Type B pancreatic cell (in vitro differentiated cells): ENCODE data around the gene RARA. TPM values are rescaled to one million over a fixed set of nuclear protein-coding genes. Genes with fewer than 3 reads are reported as not detected.
A peak's percentile ranks its signal among the peaks of the same experiment; 100 is the strongest.
"Not testable (repeated sequence)": the region's sequence is repeated elsewhere in the genome, so short reads cannot be mapped to it uniquely, and the experiment has no call there.

Experiments used
- DNase-seq: peaks from one replicate; pipeline ENCODE4 v3.0.0; 2021; ENCODE audit warnings: mixed read lengths; ENCODE audit not compliant: unreplicated experiment; ENCODE audit errors: extremely low spot score
- H3K27ac Mint-ChIP-seq: 2 replicates; pipeline ENCODE4 v1.8.0; 2021; ENCODE audit warnings: mild to moderate bottlenecking, mixed read lengths
- H3K27me3 Mint-ChIP-seq: 2 replicates; pipeline ENCODE4 v1.8.0; 2021; ENCODE audit warnings: mixed read lengths
- H3K36me3 Mint-ChIP-seq: 2 replicates; pipeline ENCODE4 v1.8.0; 2021; ENCODE audit warnings: mixed read lengths
- H3K4me1 Mint-ChIP-seq: one replicate; pipeline ENCODE4 v1.8.0; 2021; ENCODE audit warnings: mixed read lengths; ENCODE audit not compliant: unreplicated experiment
- H3K4me3 Mint-ChIP-seq: 2 replicates; pipeline ENCODE4 v1.8.0; 2021; ENCODE audit warnings: mild to moderate bottlenecking, mixed read lengths
- H3K9me3 Mint-ChIP-seq: 2 replicates; pipeline ENCODE4 v1.8.0; 2021; ENCODE audit warnings: mixed read lengths
- CTCF ChIP-seq: fragments of 200-600 bp; sonication (generic); conservative IDR thresholded peaks from 2 replicates; pipeline ENCODE4 v1.5.0; 2021; ENCODE audit warnings: antibody characterized with exemption, mild to moderate bottlenecking
- total RNA-seq: library from RNA; stranded (reverse); gene quantifications from 2 replicates; pipeline ENCODE4 v1.2.1, GENCODE V29; 2021; ENCODE audit warnings: low replicate concordance

RARA gene
- total RNA-seq, 1 donor from 2014 or later: 34.3 TPM

- H3K9me3 Mint-ChIP-seq: peaks cover 11% of the 10 kb centered on the region
- H3K27me3 Mint-ChIP-seq: no peaks in the 10 kb centered on the region
- H3K27ac Mint-ChIP-seq: no peak overlapping the region
- peaks cover 6% of the 10 kb centered on the region for H3K36me3 Mint-ChIP-seq
- H3K4me3 Mint-ChIP-seq: no peak overlapping the region
- H3K4me1 Mint-ChIP-seq: peaks cover 8% of the 10 kb centered on the region
- no peak for TF ChIP-seq CTCF
- DNase-seq: no peak
Observed at GRCh38 chr17:40373324-40373723, 64.3 kb downstream of the RARA start.

DNA sequence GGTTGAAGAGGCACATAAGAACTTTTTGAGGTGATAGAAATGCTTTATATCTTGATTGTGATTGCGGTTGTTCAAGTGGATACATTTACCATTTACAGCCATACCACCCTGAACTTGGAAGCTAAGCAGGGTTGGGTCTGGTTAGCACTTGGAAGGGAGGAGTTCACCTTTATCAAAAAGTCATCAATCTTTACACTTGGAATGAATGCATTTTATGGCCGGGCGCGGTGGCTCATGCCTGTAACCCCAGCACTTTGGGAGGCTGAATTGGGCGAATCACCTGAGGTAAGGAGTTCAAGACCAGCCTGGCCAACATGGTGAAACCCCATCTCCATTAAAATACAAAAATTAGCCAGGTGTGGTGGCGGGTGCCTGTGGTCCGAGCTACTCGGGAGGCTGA, 65.0 kb downstream of the RARA start:
- Mint-ChIP-seq H3K4me3 (no peak overlapping the region), H3K4me1 (peaks cover 8% of the 10 kb centered on the region), H3K9me3 (peaks cover 11% of the 10 kb centered on the region), H3K36me3 (peaks cover 6% of the 10 kb centered on the region), H3K27me3 (no peaks in the 10 kb centered on the region), H3K27ac (no peak overlapping the region)
- TF ChIP-seq CTCF: no peak
- peak; percentile 25 for DNase-seq

DNA sequence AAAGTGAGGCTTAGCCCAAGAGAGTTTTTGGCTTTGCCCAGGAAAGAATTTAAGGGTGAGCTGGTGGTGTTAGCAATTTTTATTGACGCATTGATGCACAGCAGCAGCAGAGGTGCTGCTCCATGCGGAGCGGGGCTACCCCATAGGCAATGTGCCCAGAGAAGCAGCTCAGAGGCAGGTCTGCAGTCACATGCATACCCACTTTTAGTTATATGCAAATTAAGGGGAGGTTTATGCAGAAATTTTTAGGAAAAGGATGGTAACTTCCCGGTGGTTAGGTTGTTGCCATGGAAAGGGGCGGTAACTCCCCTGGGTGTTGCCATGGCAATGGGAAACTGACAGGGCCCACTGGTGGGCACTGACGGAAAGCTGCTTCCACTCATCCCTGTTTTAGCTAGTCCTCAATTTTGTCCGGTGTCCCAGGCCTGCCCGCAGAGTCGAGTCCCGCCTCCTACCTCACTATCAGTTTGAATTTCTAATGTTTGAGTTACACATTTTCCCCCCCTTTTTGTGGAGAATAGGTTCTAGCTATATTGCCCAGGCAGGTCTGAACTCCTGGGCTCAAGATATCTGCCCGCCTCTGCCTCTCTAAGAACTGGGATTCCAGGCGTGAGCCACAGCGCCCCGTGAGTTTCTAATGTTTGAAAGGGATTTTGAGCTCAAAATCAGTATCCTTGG, 66.0 kb downstream of the RARA start:
- Mint-ChIP-seq H3K27ac (no peak overlapping the region), H3K4me3 (no peak overlapping the region), H3K4me1 (peaks cover 8% of the 10 kb centered on the region), H3K9me3 (peaks cover 11% of the 10 kb centered on the region), H3K27me3 (no peaks in the 10 kb centered on the region), H3K36me3 (peaks cover 6% of the 10 kb centered on the region)
- peak; percentile 60 for DNase-seq
- no peak for TF ChIP-seq CTCF

GRCh38 chr17:40375786-40376185, 66.8 kb downstream of the RARA start:
- not testable (repeated sequence) for H3K27ac Mint-ChIP-seq, H3K36me3 Mint-ChIP-seq, H3K4me1 Mint-ChIP-seq, H3K27me3 Mint-ChIP-seq, H3K4me3 Mint-ChIP-seq
- peak; percentile 62 for DNase-seq
- peaks cover 11% of the 10 kb centered on the region for H3K9me3 Mint-ChIP-seq

GRCh38 chr17:40376541-40376940, 67.6 kb downstream of the RARA start:
- H3K36me3 Mint-ChIP-seq, H3K4me3 Mint-ChIP-seq, H3K4me1 Mint-ChIP-seq, H3K9me3 Mint-ChIP-seq, H3K27me3 Mint-ChIP-seq, H3K27ac Mint-ChIP-seq: not testable (repeated sequence)
- peak; percentile 3 for DNase-seq

- Mint-ChIP-seq H3K27ac (no peak overlapping the region), H3K9me3 (no peaks in the 10 kb centered on the region), H3K27me3 (no peaks in the 10 kb centered on the region), H3K4me3 (no peak overlapping the region), H3K4me1 (peaks cover under 1% of the 10 kb centered on the region), H3K36me3 (no peaks in the 10 kb centered on the region)
- DNase-seq: no peak
- TF ChIP-seq CTCF: no peak
Observed at GRCh38 chr17:40377832-40378231, 68.9 kb downstream of the RARA start.

DNA sequence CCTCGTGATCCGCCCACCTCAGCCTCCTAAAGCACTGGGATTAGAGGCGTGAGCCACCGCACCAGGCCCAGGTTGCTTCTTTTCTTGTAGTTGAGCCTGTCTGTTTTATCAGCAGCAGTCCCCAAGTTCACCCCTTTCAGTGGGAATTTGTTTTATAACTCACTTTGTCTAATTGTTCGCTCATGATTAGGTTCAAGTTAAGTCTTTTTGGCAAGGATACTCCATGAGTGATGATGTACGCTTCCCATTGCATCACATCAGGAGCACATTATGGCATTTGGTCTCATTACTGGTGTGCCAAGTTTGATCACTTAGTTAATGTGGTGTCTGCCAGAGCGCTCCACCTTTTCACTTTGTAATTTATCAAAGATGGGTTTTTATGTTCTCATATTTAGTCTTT, 70.0 kb downstream of the RARA start:
- no peaks in the 10 kb centered on the region for H3K36me3 Mint-ChIP-seq
- H3K4me1 Mint-ChIP-seq: no peaks in the 10 kb centered on the region
- no peaks in the 10 kb centered on the region for H3K27me3 Mint-ChIP-seq
- no peaks in the 10 kb centered on the region for H3K9me3 Mint-ChIP-seq
- no peak for TF ChIP-seq CTCF
- no peak overlapping the region for H3K27ac Mint-ChIP-seq
- H3K4me3 Mint-ChIP-seq: no peak overlapping the region
- DNase-seq: peak; percentile 43
